Stromal cell of bone marrow (primary cell): ENCODE data around the gene CDK4.

Experiments used
- DNase-seq: peaks from one replicate; pipeline ENCODE4 v3.0.0-alpha.2; 2012; ENCODE audit warnings: low read depth

CDK4 gene

DNA sequence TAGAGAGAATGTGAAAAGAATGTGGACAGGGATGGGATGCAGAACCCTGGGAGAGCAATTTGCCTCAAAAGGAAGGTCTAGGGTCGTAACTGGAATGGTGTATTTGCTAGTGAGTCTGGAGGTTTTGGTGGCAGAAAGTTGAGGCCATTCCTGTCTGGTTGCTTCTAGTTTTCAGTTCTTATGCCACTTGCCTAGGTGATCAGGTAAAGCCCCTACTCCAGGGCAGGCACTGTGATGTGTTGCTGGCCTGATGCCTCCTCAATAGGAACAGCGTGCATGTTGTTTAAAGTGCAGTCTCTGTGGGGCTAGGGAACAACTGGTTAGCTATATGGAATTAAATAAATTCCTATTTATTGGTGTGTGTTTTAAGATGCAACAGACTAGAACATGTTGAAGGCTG, 51.8 kb downstream of the CDK4 start:
- no peak for DNase-seq

DNA sequence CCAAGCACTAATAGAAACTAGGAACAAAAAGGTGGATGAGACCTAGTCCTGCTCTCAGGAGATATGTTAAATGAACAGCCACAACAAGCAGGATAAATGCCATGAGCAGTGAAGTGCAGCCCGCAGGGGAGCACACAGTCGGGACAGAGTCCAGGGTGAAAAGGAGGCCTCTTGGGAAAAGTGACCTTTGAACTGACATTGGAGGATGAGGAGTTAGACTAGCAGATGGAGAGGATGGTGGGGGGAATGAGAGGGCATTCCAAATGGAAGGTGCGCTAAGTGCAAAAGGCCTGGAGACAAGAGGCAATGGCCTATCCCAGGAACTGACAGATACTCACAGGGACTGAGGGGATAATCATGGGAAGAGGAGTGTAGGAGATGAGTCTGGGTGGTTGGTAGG, 53.7 kb downstream of the CDK4 start:
- DNase-seq: no peak
